GM10266 (cell line): ENCODE measurements around the gene RRN3.

Source experiments
- DNase-seq: peaks from one replicate; pipeline ENCODE4 v3.0.0; 2012; ENCODE audit errors: extremely low spot score
- TF ChIP-seq, protein P1 (sequence below): IDR thresholded peaks from 2 replicates; pipeline ENCODE4 v1.5.1; 2012; ENCODE audit warnings: mild to moderate bottlenecking, low read depth; ENCODE audit not compliant: control insufficient read depth, insufficient read depth; ENCODE audit errors: missing control alignments

RRN3 gene

DNA sequence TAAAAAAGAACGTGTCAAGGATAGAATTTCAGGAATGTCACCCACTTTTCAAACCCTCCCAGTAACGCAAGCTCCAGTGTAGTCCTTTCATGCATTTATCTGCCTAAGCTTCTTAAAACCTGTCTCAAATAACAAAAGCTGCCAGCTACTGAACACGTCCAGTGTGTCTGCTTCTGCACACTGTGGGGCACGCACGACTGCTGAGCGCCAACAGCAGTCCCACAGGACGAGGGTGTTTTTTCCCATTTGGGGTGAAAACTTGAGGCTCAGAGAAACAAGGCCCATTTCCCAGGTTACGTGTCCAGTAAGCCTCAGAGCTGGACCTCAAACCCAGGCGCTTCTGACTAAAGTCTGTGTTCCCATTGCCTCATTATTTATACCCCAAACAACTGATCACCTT lies 55.4 kb downstream of the RRN3 start:
- no peak for DNase-seq
- TF ChIP-seq, protein P1, sequence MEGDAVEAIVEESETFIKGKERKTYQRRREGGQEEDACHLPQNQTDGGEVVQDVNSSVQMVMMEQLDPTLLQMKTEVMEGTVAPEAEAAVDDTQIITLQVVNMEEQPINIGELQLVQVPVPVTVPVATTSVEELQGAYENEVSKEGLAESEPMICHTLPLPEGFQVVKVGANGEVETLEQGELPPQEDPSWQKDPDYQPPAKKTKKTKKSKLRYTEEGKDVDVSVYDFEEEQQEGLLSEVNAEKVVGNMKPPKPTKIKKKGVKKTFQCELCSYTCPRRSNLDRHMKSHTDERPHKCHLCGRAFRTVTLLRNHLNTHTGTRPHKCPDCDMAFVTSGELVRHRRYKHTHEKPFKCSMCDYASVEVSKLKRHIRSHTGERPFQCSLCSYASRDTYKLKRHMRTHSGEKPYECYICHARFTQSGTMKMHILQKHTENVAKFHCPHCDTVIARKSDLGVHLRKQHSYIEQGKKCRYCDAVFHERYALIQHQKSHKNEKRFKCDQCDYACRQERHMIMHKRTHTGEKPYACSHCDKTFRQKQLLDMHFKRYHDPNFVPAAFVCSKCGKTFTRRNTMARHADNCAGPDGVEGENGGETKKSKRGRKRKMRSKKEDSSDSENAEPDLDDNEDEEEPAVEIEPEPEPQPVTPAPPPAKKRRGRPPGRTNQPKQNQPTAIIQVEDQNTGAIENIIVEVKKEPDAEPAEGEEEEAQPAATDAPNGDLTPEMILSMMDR, result no peak

DNA sequence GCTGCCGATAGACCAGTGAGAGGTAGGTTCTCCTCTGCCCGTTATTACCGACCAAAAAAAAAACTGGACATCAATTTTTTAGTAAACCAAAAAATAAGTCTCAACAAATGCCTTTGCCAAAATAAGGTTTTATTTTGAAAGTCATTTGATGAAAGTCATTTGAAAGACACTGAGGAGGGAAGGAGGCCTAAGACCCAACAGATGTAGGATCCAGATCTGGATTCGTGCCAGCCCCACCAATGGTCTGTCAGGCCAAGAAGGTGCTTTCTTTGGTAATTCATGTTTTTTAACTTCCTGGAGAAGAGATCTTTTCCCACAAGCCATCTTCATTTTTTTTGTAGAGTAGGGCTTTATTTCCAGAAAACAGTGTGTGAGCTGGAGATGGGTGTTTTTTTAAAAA lies 56.3 kb downstream of the RRN3 start:
- TF ChIP-seq, protein P1, result no peak
- DNase-seq, result no peak

DNA sequence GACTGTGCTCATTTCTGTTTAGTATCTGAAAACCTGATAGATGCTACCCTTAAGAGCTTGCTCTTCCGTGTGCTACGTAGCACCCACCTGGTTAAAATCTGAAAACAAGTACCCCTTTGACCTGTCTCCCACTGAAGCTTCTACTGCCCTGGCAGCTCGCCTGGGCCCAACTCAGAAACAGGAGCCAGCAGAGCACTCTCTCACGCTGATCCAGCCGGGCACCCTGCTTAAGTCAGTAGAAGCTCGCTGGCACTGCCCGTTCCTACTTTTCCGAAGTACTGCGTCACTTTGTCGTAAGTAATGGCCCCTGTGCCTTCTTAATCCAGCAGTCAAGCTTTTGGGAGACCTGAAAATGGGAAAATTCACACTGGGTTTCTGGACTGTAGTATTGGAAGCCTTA lies 57.1 kb downstream of the RRN3 start:
- TF ChIP-seq, protein P1, result no peak

DNA sequence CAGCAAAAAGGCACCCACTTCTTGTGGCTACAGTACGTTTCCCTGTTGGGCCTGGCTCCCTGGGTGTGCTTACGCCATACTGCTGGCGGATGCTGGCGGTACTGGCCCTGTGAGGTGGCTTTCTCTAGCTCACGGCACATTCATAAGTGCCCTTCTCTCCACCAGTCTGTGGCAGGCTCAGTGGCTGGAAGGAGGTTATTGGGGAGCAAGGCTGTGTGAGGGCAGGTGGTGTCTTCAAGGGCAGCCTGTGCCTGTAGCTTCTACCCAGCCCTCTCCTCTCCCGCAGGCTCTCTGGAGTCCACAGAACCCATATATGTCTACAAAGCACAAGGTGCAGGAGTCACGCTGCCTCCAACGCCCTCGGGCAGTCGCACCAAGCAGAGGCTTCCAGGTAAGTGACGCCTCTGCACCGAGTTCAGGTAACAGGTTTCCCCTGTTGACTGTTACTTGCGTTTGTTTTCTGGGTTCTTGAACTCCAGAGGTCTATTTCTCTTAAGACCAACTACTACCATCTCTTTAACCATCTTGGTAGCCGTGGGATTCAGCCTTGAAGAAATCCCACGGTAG lies 58.8 kb downstream of the RRN3 start:
- TF ChIP-seq, protein P1, result no peak

More for the DNA sequence above, 57.1 kb downstream of the RRN3 start:
- no peak for DNase-seq

DNA sequence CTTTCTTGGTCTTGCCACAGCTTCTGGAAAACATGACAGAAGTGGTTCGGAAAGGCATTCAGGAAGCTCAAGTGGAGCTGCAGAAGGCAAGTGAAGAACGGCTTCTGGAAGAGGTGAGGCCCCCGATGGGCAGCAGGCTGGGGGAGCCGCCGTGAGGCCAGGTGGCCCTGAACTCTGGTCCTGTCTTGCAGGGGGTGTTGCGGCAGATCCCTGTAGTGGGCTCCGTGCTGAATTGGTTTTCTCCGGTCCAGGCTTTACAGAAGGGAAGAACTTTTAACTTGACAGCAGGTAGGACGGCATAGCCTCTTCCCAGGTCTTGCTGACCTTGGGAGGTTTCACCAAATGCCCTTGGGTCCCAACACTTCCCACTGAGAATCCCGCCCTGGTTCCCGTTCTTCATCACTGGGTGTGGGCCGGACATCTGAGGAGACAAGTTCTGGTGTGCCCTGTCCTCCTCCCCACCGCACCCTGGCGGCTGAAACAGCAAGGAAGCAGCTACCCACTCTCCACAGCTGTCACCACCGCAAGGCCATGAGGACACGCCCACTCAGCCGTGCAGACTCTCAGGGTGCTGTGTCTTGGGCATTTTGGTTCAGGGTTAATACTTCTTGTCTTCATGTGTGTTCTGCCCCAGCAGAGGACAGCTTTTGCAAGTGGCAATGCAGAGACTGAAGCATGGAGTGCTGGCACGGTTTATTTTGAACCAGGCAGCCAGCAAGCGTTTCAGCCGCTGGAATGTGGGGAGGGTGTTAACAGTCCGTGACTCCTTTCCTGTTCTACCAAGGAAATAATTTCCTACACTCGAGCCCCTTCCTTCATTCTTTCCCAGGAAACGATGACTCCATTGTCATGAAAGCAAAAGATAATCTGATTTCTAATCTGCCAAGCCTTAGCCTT lies 59.6 kb downstream of the RRN3 start:
- TF ChIP-seq, protein P1, result no peak
- DNase-seq, result no peak

More for the DNA sequence above, 58.8 kb downstream of the RRN3 start:
- no peak for DNase-seq

DNA sequence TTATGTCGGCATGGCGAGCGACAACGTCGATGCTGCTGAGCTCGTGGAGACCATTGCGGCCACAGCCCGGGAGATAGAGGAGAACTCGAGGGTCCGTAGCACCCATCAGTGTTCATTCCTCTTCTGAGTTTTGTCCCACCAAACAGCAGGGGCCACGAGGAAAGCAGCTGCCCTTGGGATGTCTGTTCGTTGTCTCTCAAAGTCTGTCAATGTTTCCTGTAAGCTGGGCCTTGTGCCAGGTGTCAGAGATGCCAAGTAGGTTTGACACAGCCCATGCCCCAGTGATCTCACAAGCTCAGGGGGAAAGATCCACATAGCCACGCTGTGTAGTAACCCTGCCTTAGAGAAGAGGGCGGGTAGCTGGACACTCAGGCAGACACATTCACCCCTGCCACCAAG lies 60.8 kb downstream of the RRN3 start:
- no peak for DNase-seq
- TF ChIP-seq, protein P1, result no peak
